Aorta (tissue), 5 donors: Measurements from ENCODE around the gene KIF1A. TPM values are rescaled to one million over a fixed set of nuclear protein-coding genes. Genes with fewer than 3 reads are reported as not detected.

Experiments
- ATAC-seq: fragments of 200-7000 bp; cut with Tn5 transposase; one replicate; pipeline ENCODE4 v1.9.1; 2022; ENCODE audit warnings: moderate library complexity; ENCODE audit not compliant: low FRiP score
- DNase-seq, 2 donors: peaks; one replicate each; pipeline ENCODE4 v3.0.0-alpha.2; 2020
- H3K27ac ChIP-seq, 2 donors: one replicate each; pipeline ENCODE4 v1.5.1; 2013; ENCODE audit warnings: low read length in 2 of 2, mild to moderate bottlenecking in 2 of 2, moderate library complexity in 2 of 2, control low read depth in 1 of 2, inconsistent platforms in 1 of 2, low read depth in 1 of 2
- H3K27me3 ChIP-seq, 2 donors: one replicate each; pipeline ENCODE4 v1.6.1; 2013; ENCODE audit warnings: control low read depth in 1 of 2, low read length in 1 of 2, mild to moderate bottlenecking in 1 of 2, moderate library complexity in 1 of 2; ENCODE audit not compliant: insufficient read depth in 2 of 2, control insufficient read depth in 1 of 2
- H3K36me3 ChIP-seq, 2 donors: one replicate each; pipeline ENCODE4 v1.6.1; 2013; ENCODE audit warnings: control low read depth in 1 of 2, low read length in 1 of 2, mild to moderate bottlenecking in 1 of 2; ENCODE audit not compliant: insufficient read depth in 2 of 2, control insufficient read depth in 1 of 2
- H3K4me1 ChIP-seq, 2 donors: one replicate each; pipeline ENCODE4 v1.6.1; 2013; ENCODE audit warnings: low read length in 2 of 2, control low read depth in 1 of 2, mild to moderate bottlenecking in 1 of 2, moderate library complexity in 1 of 2; ENCODE audit not compliant: insufficient read depth in 2 of 2, control insufficient read depth in 1 of 2
- H3K4me3 ChIP-seq, 2 donors: one replicate each; pipeline ENCODE4 v1.5.1; 2013; ENCODE audit warnings: low read length in 2 of 2, control low read depth in 1 of 2, mild to moderate bottlenecking in 1 of 2
- H3K9me3 ChIP-seq: one replicate; pipeline ENCODE4 v1.6.1; 2013; ENCODE audit warnings: mild to moderate bottlenecking, low read length; ENCODE audit not compliant: control insufficient read depth
- WGBS, 2 donors: extraction: QIAGEN DNeasy Blood & Tissue Kit; methylation state at CpG; one replicate each; pipeline ENCODE4 v1.1.7; 2013; 5-methylcytosine and 5-hydroxymethylcytosine counted together
- intact Hi-C, 2 donors: fragments of 100-400 bp; cut with DNase I; formaldehyde crosslinking; loops; one replicate each; pipeline versions ENCODE4 v1.14.2 to v1.15.0; 2022
- polyA plus RNA-seq, 2 donors: library from polyadenylated mRNA; stranded (reverse); fragments of 200-250 nt; gene quantifications; one replicate each; pipeline ENCODE4 v1.2.3, GENCODE V29; 2013
- total RNA-seq, 2 donors: library from RNA; stranded (reverse); fragmentation: NEBNext Ultra II Directional; extraction: Animal tissue kit (Norgen Biotek cat#: 25700); gene quantifications; one replicate each; pipeline ENCODE4 v1.2.1, GENCODE V29; 2021
- donor health status: healthy with polysubstance abuse.
- donor health status: Bipolar disorder and iron deficiency.
- donor health status: DM: no; HTN: no; CAD: no.
- donor health status: DM: no; HTN: no; CAD: no.
- donor health status: DM: yes; HTN: yes; CAD: no.

KIF1A gene
- total and polyA plus RNA-seq, 4 donors, result 0.25 to 0.78 (median 0.72) TPM; not detected in 1

GRCh38 chr2:240787521-240788472 is 32.2 kb downstream of the KIF1A start:
- Histone ChIP-seq H3K27ac (no peak overlapping the region), H3K4me1 (no peaks in the 10 kb centered on the region), H3K27me3 (no peaks in the 10 kb centered on the region), H3K36me3 (no peaks in the 10 kb centered on the region), H3K9me3 (no peaks in the 10 kb centered on the region), H3K4me3 (no peak overlapping the region)
- ATAC-seq (no peak), DNase-seq (peak; percentile 26 to 61)
- 90 to 92% methylated on average over 21 to 23 of the region's 23 CpGs for WGBS, 2 donors
- intact Hi-C loops, result no loop called here

GRCh38 chr2:240786871-240787311 is 33.1 kb downstream of the KIF1A start:
- Histone ChIP-seq H3K27me3 (no peaks in the 10 kb centered on the region), H3K27ac (no peak overlapping the region), H3K4me3 (no peak overlapping the region), H3K9me3 (no peaks in the 10 kb centered on the region), H3K36me3 (no peaks in the 10 kb centered on the region), H3K4me1 (no peaks in the 10 kb centered on the region)
- intact Hi-C loops, result no loop called here
- 89% methylated on average over 17 of the region's 17 CpGs for WGBS, 2 donors
- ATAC-seq (no peak), DNase-seq (peak in 1 of 2 donors; percentile 27)

- H3K4me1 ChIP-seq, result no peaks in the 10 kb centered on the region
- no peak overlapping the region for H3K27ac ChIP-seq
- ATAC-seq (peak; percentile 60), DNase-seq (peak; percentile 40 to 69)
- no peak overlapping the region for H3K4me3 ChIP-seq
- no peaks in the 10 kb centered on the region for H3K36me3 ChIP-seq
- WGBS, 2 donors, result 89 to 90% methylated on average over 7 to 8 of the region's 8 CpGs
- intact Hi-C loops, result no loop called here
- H3K9me3 ChIP-seq, result no peaks in the 10 kb centered on the region
- no peaks in the 10 kb centered on the region for H3K27me3 ChIP-seq
These were observed 33.6 kb downstream of the KIF1A start for GRCh38 chr2:240786355-240786841.

- ATAC-seq (no peak), DNase-seq (peak; percentile 32 to 65)
- no peaks in the 10 kb centered on the region for H3K9me3 ChIP-seq
- H3K4me3 ChIP-seq, result no peak overlapping the region
- H3K36me3 ChIP-seq, result no peaks in the 10 kb centered on the region
- 83 to 84% methylated on average over 25 of the region's 25 CpGs for WGBS, 2 donors
- no peaks in the 10 kb centered on the region for H3K27me3 ChIP-seq
- H3K4me1 ChIP-seq, result no peaks in the 10 kb centered on the region
- no peak overlapping the region for H3K27ac ChIP-seq
- intact Hi-C loops, result no loop called here
These were observed 34.3 kb downstream of the KIF1A start for GRCh38 chr2:240785424-240786335.

- WGBS, 2 donors, result 92 to 94% methylated on average over 25 of the region's 25 CpGs
- Histone ChIP-seq H3K36me3 (no peaks in the 10 kb centered on the region), H3K27ac (no peak overlapping the region), H3K27me3 (no peaks in the 10 kb centered on the region), H3K4me1 (no peaks in the 10 kb centered on the region), H3K9me3 (no peaks in the 10 kb centered on the region), H3K4me3 (no peak overlapping the region)
- peak; percentile 37 to 74 for DNase-seq
- ATAC-seq, result no peak
- intact Hi-C loops, result no loop called here
These were observed 35.2 kb downstream of the KIF1A start for GRCh38 chr2:240784629-240785423.

- ATAC-seq (no peak), DNase-seq (peak; percentile 44 to 68)
- H3K27ac ChIP-seq, result no peak overlapping the region
- H3K4me3 ChIP-seq, result no peak overlapping the region
- H3K36me3 ChIP-seq, result no peaks in the 10 kb centered on the region
- no peaks in the 10 kb centered on the region for H3K4me1 ChIP-seq
- no peaks in the 10 kb centered on the region for H3K9me3 ChIP-seq
- WGBS, 2 donors, result 94 to 95% methylated on average over 36 of the region's 36 CpGs
- no peaks in the 10 kb centered on the region for H3K27me3 ChIP-seq
- intact Hi-C loops, result no loop called here
These were observed 36.0 kb downstream of the KIF1A start for GRCh38 chr2:240783819-240784621.

GRCh38 chr2:240782886-240783818 is 36.9 kb downstream of the KIF1A start:
- Histone ChIP-seq H3K36me3 (no peaks in the 10 kb centered on the region), H3K27ac (no peak overlapping the region), H3K27me3 (no peaks in the 10 kb centered on the region), H3K4me3 (no peak overlapping the region), H3K9me3 (no peaks in the 10 kb centered on the region), H3K4me1 (no peaks in the 10 kb centered on the region)
- intact Hi-C loops, result no loop called here
- 90 to 92% methylated on average over 28 to 32 of the region's 32 CpGs for WGBS, 2 donors
- no peak for ATAC-seq
- DNase-seq, result peak; percentile 37 to 70
